H1 (cell line): ENCODE results near the gene OSBPL2.

Experiments
- CEBPB ChIP-seq: IDR thresholded peaks from 2 replicates; pipeline ENCODE4 v1.6.1; 2012; ENCODE audit warnings: low read depth, low read length
- CREB1 ChIP-seq: IDR thresholded peaks from 2 replicates; pipeline ENCODE4 v1.6.1; 2012; ENCODE audit warnings: inconsistent platforms
- EP300 ChIP-seq, 2 experiments: IDR thresholded peaks; 1 replicate in 1 of 2; 2 replicates in 1 of 2; pipeline ENCODE4 v1.6.1; 2011 to 2012; ENCODE audit warnings: low read depth in 2 of 2, low read length in 2 of 2, mild to moderate bottlenecking in 2 of 2, borderline replicate concordance in 1 of 2, inconsistent platforms in 1 of 2, moderate library complexity in 1 of 2
- KDM1A ChIP-seq: fragments of 200-600, 300-600 bp; sonication (generic); IDR thresholded peaks from 2 replicates; pipeline ENCODE4 v1.7.1; 2016; ENCODE audit warnings: mild to moderate bottlenecking, low read length, borderline replicate concordance
- NRF1 ChIP-seq: IDR thresholded peaks from 2 replicates; pipeline ENCODE4 v1.6.1; 2011; ENCODE audit warnings: mild to moderate bottlenecking, low read depth, low read length, improper control_type of control experiment
- POLR2A ChIP-seq, 2 experiments: IDR thresholded peaks; 1 replicate in 1 of 2; 2 replicates in 1 of 2; pipeline ENCODE4 v1.6.1; 2011; ENCODE audit warnings: low read depth in 2 of 2, low read length in 2 of 2, mild to moderate bottlenecking in 2 of 2; ENCODE audit errors: control extremely low read depth in 1 of 2
- RAD21 ChIP-seq, 2 experiments: IDR thresholded peaks in 1 of 2; conservative IDR thresholded peaks in 1 of 2; 2 replicates each; pipeline ENCODE4 v1.6.1; 2011; ENCODE audit warnings: low read depth in 2 of 2, low read length in 2 of 2, improper control_type of control experiment in 1 of 2, inconsistent platforms in 1 of 2, mild to moderate bottlenecking in 1 of 2, moderate library complexity in 1 of 2
- SIN3A ChIP-seq, 2 experiments: IDR thresholded peaks in 1 of 2; conservative IDR thresholded peaks in 1 of 2; 2 replicates each; pipeline ENCODE4 v1.6.1; 2011 to 2012; ENCODE audit warnings: low read length in 2 of 2, improper control_type of control experiment in 1 of 2, low read depth in 1 of 2, mild to moderate bottlenecking in 1 of 2
- TF ChIP-seq, protein P1 (sequence below), 3 experiments: IDR thresholded peaks; 1 replicate in 2 of 3; 2 replicates in 1 of 3; pipeline versions ENCODE4 v1.5.1 to v1.6.1; 2011; ENCODE audit warnings: low read length in 3 of 3, mild to moderate bottlenecking in 3 of 3, inconsistent platforms in 2 of 3, low read depth in 1 of 3, moderate library complexity in 1 of 3; ENCODE audit not compliant: insufficient read depth in 1 of 3; ENCODE audit errors: control extremely low read depth in 1 of 3
- TF ChIP-seq, protein P2 (sequence below): IDR thresholded peaks from 2 replicates; pipeline ENCODE4 v1.6.1; 2012; ENCODE audit warnings: inconsistent platforms

DNA sequence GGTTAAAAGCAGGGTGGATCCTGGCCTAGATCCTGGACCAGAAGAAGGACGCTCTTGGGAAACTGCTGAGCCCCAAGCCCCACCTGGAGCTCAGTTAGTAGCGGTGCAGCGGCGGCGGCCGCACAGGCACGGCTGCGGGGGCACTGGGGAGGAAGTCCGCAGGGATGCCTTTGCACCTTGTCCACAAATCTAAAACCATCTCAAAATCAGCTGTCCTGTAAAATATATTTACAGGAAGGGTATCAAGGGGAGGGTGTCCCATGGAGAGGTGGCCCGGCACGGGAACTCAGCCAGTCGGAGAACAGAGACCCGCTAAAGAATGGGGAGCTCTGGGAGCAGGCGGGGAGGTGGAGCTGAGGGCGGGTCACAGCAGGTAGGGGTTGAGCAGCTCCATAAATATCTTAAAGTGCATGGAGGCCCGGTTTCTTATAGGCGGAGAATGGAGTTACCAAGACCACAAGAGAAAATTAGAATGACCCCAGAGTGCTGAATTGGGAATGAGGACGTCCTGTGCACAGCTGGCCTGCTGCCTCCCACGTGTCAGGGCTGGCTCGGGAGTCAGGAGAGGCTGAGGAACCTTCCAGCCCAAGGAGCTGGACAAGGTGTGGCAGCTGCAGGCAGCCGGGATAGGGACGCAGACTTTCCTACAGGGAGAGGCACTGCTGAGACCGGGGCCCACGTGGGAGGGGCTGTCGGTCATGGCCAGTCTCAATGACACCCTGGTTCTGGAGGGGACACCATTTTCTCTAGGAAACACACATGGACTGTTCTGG, 47.5 kb upstream of the OSBPL2 start:
- TF ChIP-seq KDM1A (no peak), NRF1 (no peak), POLR2A (IDR thresholded peaks at IDR 0.05; ENCODE audit: control extremely low read depth in 1 of 2, low read depth in 2 of 2, low read length in 2 of 2) (no peak), CREB1 (no peak), CEBPB (no peak), SIN3A (conservative IDR thresholded peaks at IDR 0.05 in 1 of 2, IDR thresholded peaks at IDR 0.05 in 1 of 2; ENCODE audit: low read depth in 1 of 2, low read length in 2 of 2) (no peak), EP300 (IDR thresholded peaks at IDR 0.05; ENCODE audit: borderline replicate concordance in 1 of 2, low read depth in 2 of 2, low read length in 2 of 2) (no peak), RAD21 (IDR thresholded peaks at IDR 0.05 in 1 of 2, conservative IDR thresholded peaks at IDR 0.05 in 1 of 2; ENCODE audit: low read depth in 2 of 2, low read length in 2 of 2) (peak; percentile 26 to 38; a peak in 2 of 4 replicates)
- TF ChIP-seq, protein P1, sequence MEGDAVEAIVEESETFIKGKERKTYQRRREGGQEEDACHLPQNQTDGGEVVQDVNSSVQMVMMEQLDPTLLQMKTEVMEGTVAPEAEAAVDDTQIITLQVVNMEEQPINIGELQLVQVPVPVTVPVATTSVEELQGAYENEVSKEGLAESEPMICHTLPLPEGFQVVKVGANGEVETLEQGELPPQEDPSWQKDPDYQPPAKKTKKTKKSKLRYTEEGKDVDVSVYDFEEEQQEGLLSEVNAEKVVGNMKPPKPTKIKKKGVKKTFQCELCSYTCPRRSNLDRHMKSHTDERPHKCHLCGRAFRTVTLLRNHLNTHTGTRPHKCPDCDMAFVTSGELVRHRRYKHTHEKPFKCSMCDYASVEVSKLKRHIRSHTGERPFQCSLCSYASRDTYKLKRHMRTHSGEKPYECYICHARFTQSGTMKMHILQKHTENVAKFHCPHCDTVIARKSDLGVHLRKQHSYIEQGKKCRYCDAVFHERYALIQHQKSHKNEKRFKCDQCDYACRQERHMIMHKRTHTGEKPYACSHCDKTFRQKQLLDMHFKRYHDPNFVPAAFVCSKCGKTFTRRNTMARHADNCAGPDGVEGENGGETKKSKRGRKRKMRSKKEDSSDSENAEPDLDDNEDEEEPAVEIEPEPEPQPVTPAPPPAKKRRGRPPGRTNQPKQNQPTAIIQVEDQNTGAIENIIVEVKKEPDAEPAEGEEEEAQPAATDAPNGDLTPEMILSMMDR (IDR thresholded peaks at IDR 0.05; ENCODE audit: control extremely low read depth in 1 of 3, insufficient read depth in 1 of 3, low read depth in 1 of 3, low read length in 3 of 3): peak in 2 of 3 experiments; percentile 1 to 5; a peak in 2 of 4 replicates
- TF ChIP-seq, protein P2, sequence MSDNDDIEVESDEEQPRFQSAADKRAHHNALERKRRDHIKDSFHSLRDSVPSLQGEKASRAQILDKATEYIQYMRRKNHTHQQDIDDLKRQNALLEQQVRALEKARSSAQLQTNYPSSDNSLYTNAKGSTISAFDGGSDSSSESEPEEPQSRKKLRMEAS: no peak
